IMR-90 (cell line): Measurements from ENCODE around the gene DYNC1LI2. TPM values are rescaled to one million over a fixed set of nuclear protein-coding genes. Genes with fewer than 3 reads are reported as not detected.

ENCODE experiments used
- ATAC-seq: fragments of 200-7000 bp; cut with Tn5 transposase; 2 replicates; pipeline ENCODE4 v1.9.1; 2020; ENCODE audit warnings: low read depth, mild to moderate bottlenecking, moderate library complexity
- BruUV-seq: library from RNA; stranded (reverse); fragments of 400-500 nt; replicated peaks from 2 replicates; lab custom pipeline; 2021; lab: Mats Ljungman, UMichigan
- CTCF ChIA-PET: fragments of 300-600 bp; formaldehyde crosslinking; extraction: SDS; loops from one replicate; lab custom pipeline; 2021; ENCODE audit warnings: antibody characterized with exemption; lab: Yijun Ruan, JAX
- POLR2A ChIA-PET: fragments of 300-600 bp; sonication (Branson Sonifier 250); formaldehyde crosslinking; loops from one replicate; lab custom pipeline; 2022; ENCODE audit warnings: antibody characterized with exemption; ENCODE audit not compliant: unreplicated experiment; lab: Charles Lee
- DNase-seq: peaks from one replicate; pipeline ENCODE4 v3.0.0; 2013
- H2AFZ ChIP-seq: replicated peaks from 2 replicates; pipeline ENCODE3; 2013; ENCODE audit warnings: low read length, mild to moderate bottlenecking; ENCODE audit not compliant: poor library complexity
- H2AK5ac ChIP-seq: 2 replicates; pipeline ENCODE4 v1.6.1; 2013; ENCODE audit warnings: low read depth, low read length, inconsistent platforms
- H2AK9ac ChIP-seq: replicated peaks from 2 replicates; pipeline ENCODE3; 2013; ENCODE audit warnings: mild to moderate bottlenecking, low read depth, low read length, moderate library complexity; ENCODE audit not compliant: poor library complexity
- H2BK120ac ChIP-seq: 2 replicates; pipeline ENCODE4 v1.6.1; 2013; ENCODE audit warnings: low read depth, low read length, inconsistent platforms
- H2BK15ac ChIP-seq: 3 replicates; pipeline ENCODE4 v1.6.1; 2013; ENCODE audit warnings: low read depth, low read length, inconsistent platforms
- H2BK20ac ChIP-seq: 2 replicates; pipeline ENCODE4 v1.6.1; 2013; ENCODE audit warnings: low read depth, mild to moderate bottlenecking, inconsistent platforms, low read length, moderate library complexity
- H2BK5ac ChIP-seq: 2 replicates; pipeline ENCODE4 v1.6.1; 2013; ENCODE audit warnings: mild to moderate bottlenecking, low read depth, low read length, inconsistent platforms; ENCODE audit not compliant: poor library complexity, severe bottlenecking
- H3K14ac ChIP-seq: replicated peaks from 2 replicates; pipeline ENCODE4 v1.6.1; 2013; ENCODE audit warnings: low read depth, low read length, inconsistent platforms
- H3K18ac ChIP-seq: 2 replicates; pipeline ENCODE4 v1.6.1; 2013; ENCODE audit warnings: low read depth, low read length, control low read depth
- H3K23ac ChIP-seq: 2 replicates; pipeline ENCODE4 v1.6.1; 2013; ENCODE audit warnings: low read depth, low read length, inconsistent platforms
- H3K27ac ChIP-seq: 2 replicates; pipeline ENCODE4 v1.5.1; 2013; ENCODE audit warnings: mild to moderate bottlenecking, control low read depth, low read length; ENCODE audit not compliant: insufficient read depth
- H3K27me3 ChIP-seq: 2 replicates; pipeline ENCODE4 v1.6.1; 2013; ENCODE audit warnings: low read length; ENCODE audit not compliant: control insufficient read depth, insufficient read depth
- H3K36me3 ChIP-seq: 2 replicates; pipeline ENCODE4 v1.6.1; 2013; ENCODE audit warnings: low read length, mixed read lengths; ENCODE audit not compliant: control insufficient read depth, insufficient read depth
- H3K4ac ChIP-seq: 2 replicates; pipeline ENCODE4 v1.6.1; 2013; ENCODE audit warnings: low read depth, low read length, inconsistent platforms
- H3K4me1 ChIP-seq: 2 replicates; pipeline ENCODE4 v1.6.1; 2013; ENCODE audit warnings: low read length, mixed read lengths; ENCODE audit not compliant: control insufficient read depth, insufficient read depth
- H3K4me2 ChIP-seq: 2 replicates; pipeline ENCODE4 v1.6.1; 2013; ENCODE audit warnings: low read depth, mild to moderate bottlenecking, control low read depth, low read length, moderate library complexity
- H3K4me3 ChIP-seq: 2 replicates; pipeline ENCODE4 v1.5.1; 2013; ENCODE audit warnings: low read depth, mild to moderate bottlenecking, control low read depth, low read length, moderate library complexity; ENCODE audit not compliant: insufficient read depth
- H3K56ac ChIP-seq: 2 replicates; pipeline ENCODE4 v1.6.1; 2013; ENCODE audit warnings: low read length, inconsistent platforms; ENCODE audit not compliant: insufficient read depth; ENCODE audit errors: extremely low read depth
- H3K79me1 ChIP-seq, 2 experiments: 2 replicates each; pipeline ENCODE4 v1.6.1; 2013; ENCODE audit warnings: low read length in 2 of 2, inconsistent platforms in 1 of 2, low read depth in 1 of 2
- H3K9ac ChIP-seq: 2 replicates; pipeline ENCODE4 v1.6.1; 2013; ENCODE audit warnings: low read depth, low read length, control low read depth
- H3K9me1 ChIP-seq: 2 replicates; pipeline ENCODE4 v1.6.1; 2013; ENCODE audit warnings: low read length, inconsistent platforms; ENCODE audit not compliant: insufficient read depth
- H3K9me3 ChIP-seq: 2 replicates; pipeline ENCODE4 v1.6.1; 2013; ENCODE audit warnings: low read length; ENCODE audit not compliant: control insufficient read depth, insufficient read depth
- H4K20me1 ChIP-seq: 2 replicates; pipeline ENCODE4 v1.6.1; 2013; ENCODE audit warnings: low read length, inconsistent platforms; ENCODE audit not compliant: insufficient read depth
- H4K5ac ChIP-seq: 2 replicates; pipeline ENCODE4 v1.6.1; 2013; ENCODE audit warnings: mild to moderate bottlenecking, low read depth, low read length, control low read depth
- H4K8ac ChIP-seq, 2 experiments: 2 replicates each; pipeline ENCODE4 v1.6.1; 2013; ENCODE audit warnings: low read depth in 2 of 2, low read length in 2 of 2, control low read depth in 1 of 2, inconsistent platforms in 1 of 2
- H4K91ac ChIP-seq: 2 replicates; pipeline ENCODE4 v1.6.1; 2013; ENCODE audit warnings: low read depth, low read length, inconsistent platforms; ENCODE audit not compliant: insufficient read depth
- BHLHE40 ChIP-seq: fragments of 150-350 bp; IDR thresholded peaks from 2 replicates; pipeline ENCODE4 v1.6.1; 2016; ENCODE audit warnings: mild to moderate bottlenecking, low read depth, low read length
- CEBPB ChIP-seq: IDR thresholded peaks from 2 replicates; pipeline ENCODE4 v1.6.1; 2012; ENCODE audit warnings: low read depth, low read length, improper control_type of control experiment
- CHD1 ChIP-seq: IDR thresholded peaks from 2 replicates; pipeline ENCODE4 v1.6.1; 2012; ENCODE audit warnings: low read depth, low read length, improper control_type of control experiment
- FOS ChIP-seq: fragments of 150-350 bp; IDR thresholded peaks from 2 replicates; pipeline ENCODE4 v1.6.1; 2016; ENCODE audit warnings: low read depth, low read length
- MAFK ChIP-seq: IDR thresholded peaks from 2 replicates; pipeline ENCODE4 v1.6.1; 2012; ENCODE audit warnings: low read depth, low read length, improper control_type of control experiment
- MAZ ChIP-seq: IDR thresholded peaks from 2 replicates; pipeline ENCODE4 v1.6.1; 2012; ENCODE audit warnings: low read depth, mild to moderate bottlenecking, low read length, improper control_type of control experiment, moderate library complexity, borderline replicate concordance
- MXI1 ChIP-seq: IDR thresholded peaks from 2 replicates; pipeline ENCODE4 v1.6.1; 2012; ENCODE audit warnings: low read depth, mild to moderate bottlenecking, low read length, moderate library complexity, borderline replicate concordance
- NFE2L2 ChIP-seq: fragments of 150-350 bp; IDR thresholded peaks from 2 replicates; pipeline ENCODE4 v1.6.1; 2016; ENCODE audit warnings: low read depth, mild to moderate bottlenecking, low read length
- POLR2A ChIP-seq: IDR thresholded peaks from 2 replicates; pipeline ENCODE4 v1.6.1; 2012; ENCODE audit warnings: mild to moderate bottlenecking, low read depth, low read length
- RAD21 ChIP-seq: IDR thresholded peaks from 2 replicates; pipeline ENCODE4 v1.6.1; 2012; ENCODE audit warnings: low read length, improper control_type of control experiment
- RCOR1 ChIP-seq: IDR thresholded peaks from 2 replicates; pipeline ENCODE4 v1.6.1; 2012; ENCODE audit warnings: mild to moderate bottlenecking, low read length, improper control_type of control experiment; ENCODE audit not compliant: insufficient replicate concordance
- RFX5 ChIP-seq: IDR thresholded peaks from 2 replicates; pipeline ENCODE4 v1.8.0; 2012; ENCODE audit warnings: low read depth, mild to moderate bottlenecking, low read length, moderate library complexity
- SMC3 ChIP-seq: fragments of 150-350 bp; IDR thresholded peaks from 2 replicates; pipeline ENCODE4 v1.6.1; 2016; ENCODE audit warnings: low read depth, mild to moderate bottlenecking, antibody characterized with exemption, low read length, moderate library complexity
- WGBS, 2 experiments: methylation state at CpG; one replicate each; pipeline versions ENCODE4 v1.1.5 to v1.1.7; 2013; ENCODE audit warnings: missing lambda C conversion rate in 2 of 2; ENCODE audit not compliant: insufficient read length in 1 of 2; ENCODE audit errors: extremely low coverage in 2 of 2; 5-methylcytosine and 5-hydroxymethylcytosine counted together
- dilution Hi-C: fragments of 300-500 bp; cut with HindIII; formaldehyde crosslinking; loops from one replicate; pipeline ENCODE4 v1.14.3; 2018; ENCODE audit warnings: low sequenced_read_pairs; ENCODE audit not compliant: unreplicated experiment
- in situ Hi-C: fragments of 300-500 bp; cut with MboI; formaldehyde crosslinking; loops from 3 replicates; pipeline ENCODE4 v1.14.3; 2019; ENCODE audit warnings: low sequenced_read_pairs, inconsistent platforms, mixed read lengths
- intact Hi-C: fragments of 100-400 bp; cut with micrococcal nuclease; formaldehyde crosslinking; loops from 2 replicates; pipeline ENCODE4 v1.10.0; 2022
- polyA plus RNA-seq, 3 experiments: library from polyadenylated mRNA; depleted of rRNA; stranded (reverse); fragments of >200 nt; gene quantifications; 2 replicates each; pipeline ENCODE4 v1.2.3, GENCODE V29; 2012; ENCODE audit warnings: low replicate concordance in 1 of 3
- total RNA-seq: library from RNA; depleted of rRNA; stranded (reverse); fragments of >200 nt; gene quantifications from 2 replicates; pipeline ENCODE4 v1.2.3, GENCODE V29; 2012
- TF ChIP-seq, protein P1 (sequence below): conservative IDR thresholded peaks from 2 replicates; pipeline ENCODE4 v1.5.1; 2012; ENCODE audit warnings: mild to moderate bottlenecking, low read depth, low read length, improper control_type of control experiment
- TF ChIP-seq, protein P2 (sequence below): fragments of 150-350 bp; IDR thresholded peaks from 2 replicates; pipeline ENCODE4 v1.6.1; 2017; ENCODE audit warnings: mild to moderate bottlenecking, antibody characterized with exemption, low read length, low read depth
- TF ChIP-seq, protein P3 (sequence below): fragments of 150-350 bp; IDR thresholded peaks from 2 replicates; pipeline ENCODE4 v1.6.1; 2016; ENCODE audit warnings: low read depth, mild to moderate bottlenecking, low read length, moderate library complexity, borderline replicate concordance

DYNC1LI2 gene
- total and polyA plus RNA-seq, 2 of the 4 experiments (the other 2 are of a cell fraction) = 65.3 to 88.4 TPM

DNA sequence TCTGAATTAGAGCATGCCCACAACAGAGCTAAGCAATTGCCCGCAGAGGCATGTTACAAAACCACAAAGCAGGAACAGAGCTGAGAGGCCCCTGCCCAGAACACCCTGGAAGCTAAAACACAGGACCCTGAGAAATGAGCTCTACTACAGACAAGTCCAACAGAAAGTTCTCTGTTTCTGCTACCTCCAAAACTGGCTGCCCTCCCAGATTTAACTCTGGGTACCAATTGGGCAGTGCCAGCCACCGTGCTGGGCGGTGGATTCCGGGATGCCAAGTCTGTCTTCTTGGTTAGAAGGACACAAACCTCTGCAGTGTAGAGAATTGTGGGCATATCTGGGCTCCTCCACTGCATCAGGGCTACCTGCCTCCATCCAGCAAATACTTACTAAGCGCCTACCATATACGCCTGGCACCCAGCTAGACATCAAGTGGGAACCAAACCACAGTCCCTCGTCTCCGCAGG, 55.9 kb downstream of the DYNC1LI2 start:
- 30% methylated on average over 2 of the region's 8 CpGs; no CpG with 5 or more reads in 1 of the 2 experiments for WGBS, 2 experiments

More for the DNA sequence above, 55.9 kb downstream of the DYNC1LI2 start:
- H3K4me2 ChIP-seq = peak overlapping the region; percentile 95
- in situ Hi-C loops = no loop called here
- H3K4me3 ChIP-seq = peak overlapping the region; percentile 98
- H3K27me3 ChIP-seq = peaks cover 13% of the 10 kb centered on the region; the same call in 1 of the 2 replicates
- no peak overlapping the region for H4K91ac ChIP-seq
- POLR2A ChIA-PET = interaction anchor here (0.5 kb wide), 1 partner anchor 248 kb away, joined by 3 read pairs; no protein-coding TSS in a partner anchor
- H3K9ac ChIP-seq = peak overlapping the region; percentile 64; the same call in 1 of the 2 replicates
- no peak overlapping the region for H4K5ac ChIP-seq
- H3K9me1 ChIP-seq = no peaks in the 10 kb centered on the region
- no peak overlapping the region for H3K14ac ChIP-seq
- H2AK9ac ChIP-seq = peak overlapping the region; percentile 81
- intact Hi-C loops = no loop called here
- dilution Hi-C loops = no loop called here
- 0 out of 2 replicates have a peak overlapping the region, but pooled peaks have one; percentile 23 for H2AK5ac ChIP-seq
- TF ChIP-seq MAZ (no peak), CEBPB (no peak), MAFK (no peak), FOS (no peak), BHLHE40 (no peak), CHD1 (no peak), POLR2A (no peak), SMC3 (no peak), NFE2L2 (no peak), RCOR1 (no peak), RFX5 (no peak), RAD21 (no peak), MXI1 (no peak)
- TF ChIP-seq, protein P1, sequence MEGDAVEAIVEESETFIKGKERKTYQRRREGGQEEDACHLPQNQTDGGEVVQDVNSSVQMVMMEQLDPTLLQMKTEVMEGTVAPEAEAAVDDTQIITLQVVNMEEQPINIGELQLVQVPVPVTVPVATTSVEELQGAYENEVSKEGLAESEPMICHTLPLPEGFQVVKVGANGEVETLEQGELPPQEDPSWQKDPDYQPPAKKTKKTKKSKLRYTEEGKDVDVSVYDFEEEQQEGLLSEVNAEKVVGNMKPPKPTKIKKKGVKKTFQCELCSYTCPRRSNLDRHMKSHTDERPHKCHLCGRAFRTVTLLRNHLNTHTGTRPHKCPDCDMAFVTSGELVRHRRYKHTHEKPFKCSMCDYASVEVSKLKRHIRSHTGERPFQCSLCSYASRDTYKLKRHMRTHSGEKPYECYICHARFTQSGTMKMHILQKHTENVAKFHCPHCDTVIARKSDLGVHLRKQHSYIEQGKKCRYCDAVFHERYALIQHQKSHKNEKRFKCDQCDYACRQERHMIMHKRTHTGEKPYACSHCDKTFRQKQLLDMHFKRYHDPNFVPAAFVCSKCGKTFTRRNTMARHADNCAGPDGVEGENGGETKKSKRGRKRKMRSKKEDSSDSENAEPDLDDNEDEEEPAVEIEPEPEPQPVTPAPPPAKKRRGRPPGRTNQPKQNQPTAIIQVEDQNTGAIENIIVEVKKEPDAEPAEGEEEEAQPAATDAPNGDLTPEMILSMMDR = no peak
- TF ChIP-seq, protein P2, sequence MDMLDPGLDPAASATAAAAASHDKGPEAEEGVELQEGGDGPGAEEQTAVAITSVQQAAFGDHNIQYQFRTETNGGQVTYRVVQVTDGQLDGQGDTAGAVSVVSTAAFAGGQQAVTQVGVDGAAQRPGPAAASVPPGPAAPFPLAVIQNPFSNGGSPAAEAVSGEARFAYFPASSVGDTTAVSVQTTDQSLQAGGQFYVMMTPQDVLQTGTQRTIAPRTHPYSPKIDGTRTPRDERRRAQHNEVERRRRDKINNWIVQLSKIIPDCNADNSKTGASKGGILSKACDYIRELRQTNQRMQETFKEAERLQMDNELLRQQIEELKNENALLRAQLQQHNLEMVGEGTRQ = no peak
- TF ChIP-seq, protein P3, sequence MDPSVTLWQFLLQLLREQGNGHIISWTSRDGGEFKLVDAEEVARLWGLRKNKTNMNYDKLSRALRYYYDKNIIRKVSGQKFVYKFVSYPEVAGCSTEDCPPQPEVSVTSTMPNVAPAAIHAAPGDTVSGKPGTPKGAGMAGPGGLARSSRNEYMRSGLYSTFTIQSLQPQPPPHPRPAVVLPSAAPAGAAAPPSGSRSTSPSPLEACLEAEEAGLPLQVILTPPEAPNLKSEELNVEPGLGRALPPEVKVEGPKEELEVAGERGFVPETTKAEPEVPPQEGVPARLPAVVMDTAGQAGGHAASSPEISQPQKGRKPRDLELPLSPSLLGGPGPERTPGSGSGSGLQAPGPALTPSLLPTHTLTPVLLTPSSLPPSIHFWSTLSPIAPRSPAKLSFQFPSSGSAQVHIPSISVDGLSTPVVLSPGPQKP = no peak
- 0 out of 2 replicates have a peak overlapping the region, but pooled peaks have one; percentile 15 for H3K4ac ChIP-seq
- no peak for DNase-seq
- H3K23ac ChIP-seq = peak overlapping the region; percentile 33
- no TSS peak for BruUV-seq
- ATAC-seq = no peak
- no peak overlapping the region for H3K56ac ChIP-seq
- H2BK20ac ChIP-seq = no peak overlapping the region
- CTCF ChIA-PET = no interaction called here
- no peak overlapping the region for H3K27ac ChIP-seq
- peaks cover 5% of the 10 kb centered on the region; the same call in 1 of the 2 replicates for H3K4me1 ChIP-seq
- H3K18ac ChIP-seq = no peak overlapping the region
- H2BK120ac ChIP-seq = no peak overlapping the region
- H4K8ac ChIP-seq = peak overlapping the region in 1 of 2 experiments; percentile 57; a peak in 1 of 4 replicates
- no peak overlapping the region for H2BK15ac ChIP-seq
- 0 out of 2 replicates have a peak, but pooled peaks cover 2% of the 10 kb centered on the region for H4K20me1 ChIP-seq
- H3K79me1 ChIP-seq = peaks cover 6 to 12% of the 10 kb centered on the region in 2 experiments
- H3K9me3 ChIP-seq = no peaks in the 10 kb centered on the region
- no peaks in the 10 kb centered on the region for H3K36me3 ChIP-seq
- peak overlapping the region; percentile 83 for H2AFZ ChIP-seq
- no peak overlapping the region for H2BK5ac ChIP-seq
